Astrocyte of the hippocampus (primary cell): Measurements from ENCODE around the gene SV2B.
"Not testable (repeated sequence)": the region's sequence is repeated elsewhere in the genome, so short reads cannot be mapped to it uniquely, and the experiment has no call there.

Source experiments
- DNase-seq: peaks from one replicate; pipeline ENCODE4 v3.0.0; 2011; ENCODE audit warnings: low read depth, low spot score

Gene SV2B

GRCh38 chr15:91316126-91316525 is 216.1 kb downstream of the SV2B start:
- no peak for DNase-seq

DNA sequence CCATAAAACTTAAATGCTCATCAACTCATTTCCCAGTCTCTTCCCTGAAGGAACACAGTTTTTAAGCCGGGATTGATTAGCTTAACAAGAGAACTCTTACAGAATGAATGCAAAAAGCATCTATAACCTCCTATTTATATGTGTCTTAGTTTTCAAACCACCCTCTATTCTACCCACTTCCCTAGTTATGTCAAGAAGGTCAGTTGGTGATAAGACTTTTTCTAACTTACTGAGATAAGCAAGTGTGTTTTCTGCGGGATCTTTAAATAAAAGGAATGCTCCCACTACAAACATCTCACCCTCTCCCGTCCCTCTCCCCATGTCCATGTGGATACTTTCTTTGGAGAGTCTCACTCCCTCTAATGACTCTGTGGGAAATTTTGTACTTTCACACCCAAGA is 218.5 kb downstream of the SV2B start:
- no peak for DNase-seq

GRCh38 chr15:91318931-91319330 is 218.9 kb downstream of the SV2B start:
- no peak for DNase-seq

DNA sequence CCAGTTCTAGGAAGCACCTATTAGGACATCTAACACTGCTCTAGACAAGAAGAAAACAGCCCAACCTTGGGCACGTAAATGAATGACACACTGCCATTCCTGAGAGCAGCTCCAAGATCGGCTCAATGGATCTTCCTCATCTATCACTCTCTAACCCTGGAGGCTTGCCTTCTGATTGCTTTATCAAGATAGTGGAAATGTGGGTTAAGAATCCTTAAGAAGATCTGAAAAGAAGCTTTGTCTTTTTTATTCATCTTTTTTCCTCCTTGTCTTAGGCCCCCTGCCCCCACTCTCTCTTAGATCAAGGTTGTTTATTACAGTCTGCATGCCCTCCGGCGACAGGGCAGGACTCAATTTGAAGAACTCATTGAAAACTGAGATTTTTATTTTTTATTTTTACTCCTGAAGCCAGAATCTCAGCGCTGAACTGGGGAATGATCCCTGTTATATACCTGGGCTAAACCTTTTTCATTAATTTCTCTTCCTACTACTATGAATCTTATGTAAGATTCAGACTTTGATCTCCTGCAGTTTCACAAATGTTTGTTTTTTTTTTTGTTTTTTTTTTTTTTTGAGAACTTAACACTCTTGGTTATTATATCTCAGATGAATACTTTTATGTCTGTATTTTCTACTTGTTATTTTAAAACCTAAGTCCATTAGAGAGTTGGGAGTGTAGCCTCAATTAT is 219.5 kb downstream of the SV2B start:
- DNase-seq: no peak

- DNase-seq: no peak
These were observed 220.0 kb downstream of the SV2B start for GRCh38 chr15:91320101-91320500.

DNA sequence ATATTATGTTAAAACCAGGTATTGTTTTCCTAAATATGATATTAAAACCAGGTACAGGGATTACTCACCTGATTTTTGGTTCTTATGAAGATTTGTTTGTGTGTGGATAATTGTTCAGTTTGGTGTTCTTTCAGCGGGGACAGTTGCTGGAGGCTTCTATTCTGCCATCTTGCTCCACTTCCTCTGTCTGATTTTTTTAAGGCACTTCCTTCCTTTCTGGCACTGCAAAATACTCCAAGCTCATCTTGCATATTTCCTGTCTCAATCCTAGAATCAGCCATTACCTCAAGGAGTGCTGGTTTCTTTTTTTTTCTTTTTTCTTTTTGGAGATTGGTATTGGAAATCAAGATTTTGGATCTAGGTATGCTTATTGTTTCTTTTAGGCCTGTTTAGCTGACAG is 229.9 kb downstream of the SV2B start:
- DNase-seq: no peak

DNA sequence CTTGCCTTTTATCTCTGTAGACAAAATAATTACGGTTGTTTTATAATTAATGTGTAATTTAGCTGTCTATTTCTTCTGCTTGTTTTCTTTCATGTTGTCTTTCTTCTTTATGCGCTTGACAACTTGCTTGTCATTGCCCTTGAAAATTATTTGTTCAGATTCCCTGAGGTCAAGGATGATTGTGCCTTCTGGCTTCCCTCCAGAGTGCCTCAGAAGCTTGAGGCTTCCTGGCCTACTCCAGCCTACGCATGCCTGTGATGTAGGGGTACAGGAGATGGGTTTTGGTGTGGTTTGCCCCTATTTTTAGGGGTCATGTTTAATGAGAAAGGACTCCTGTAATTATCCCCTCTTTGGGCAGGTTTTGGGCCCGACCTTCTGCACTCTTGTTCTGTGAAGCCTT is 231.5 kb downstream of the SV2B start:
- no peak for DNase-seq

DNA sequence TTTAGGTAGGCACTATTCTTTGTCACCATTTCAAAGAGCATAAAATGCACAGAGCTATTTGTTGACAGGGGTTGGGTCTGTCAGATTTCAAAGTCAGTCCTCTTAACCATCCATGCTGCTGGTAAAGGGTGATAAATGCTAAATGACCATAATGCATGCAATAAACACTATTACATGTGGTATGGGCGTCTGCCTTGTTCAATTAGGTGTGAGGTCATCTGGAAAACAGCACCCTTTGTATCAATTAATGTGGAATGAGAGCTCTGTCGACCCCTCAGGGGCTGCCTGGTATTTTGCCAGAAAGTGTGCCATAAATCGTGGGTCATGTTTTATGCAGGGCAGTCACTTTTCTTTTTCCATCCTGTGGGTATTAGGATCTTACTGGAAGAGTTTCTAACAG is 235.6 kb downstream of the SV2B start:
- no peak for DNase-seq

DNA sequence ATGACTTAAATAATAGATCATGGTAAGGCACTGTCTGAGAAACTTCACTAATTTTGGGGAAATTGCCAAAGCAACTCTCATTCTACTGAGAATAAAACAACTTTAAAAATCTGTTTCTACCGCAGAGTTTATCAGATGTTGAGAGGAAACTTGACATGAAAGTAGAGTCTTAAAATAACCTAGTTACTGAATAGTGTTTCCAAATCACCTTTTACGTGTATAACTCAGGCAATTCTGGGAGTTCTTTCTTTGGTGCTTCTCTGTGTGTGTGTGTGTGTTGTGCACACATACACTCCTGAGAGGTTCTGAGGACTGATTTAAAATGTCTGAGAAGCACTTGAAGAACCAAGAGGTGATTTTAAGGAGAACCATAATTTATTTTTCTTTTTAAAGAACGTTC is 236.6 kb downstream of the SV2B start:
- no peak for DNase-seq

DNA sequence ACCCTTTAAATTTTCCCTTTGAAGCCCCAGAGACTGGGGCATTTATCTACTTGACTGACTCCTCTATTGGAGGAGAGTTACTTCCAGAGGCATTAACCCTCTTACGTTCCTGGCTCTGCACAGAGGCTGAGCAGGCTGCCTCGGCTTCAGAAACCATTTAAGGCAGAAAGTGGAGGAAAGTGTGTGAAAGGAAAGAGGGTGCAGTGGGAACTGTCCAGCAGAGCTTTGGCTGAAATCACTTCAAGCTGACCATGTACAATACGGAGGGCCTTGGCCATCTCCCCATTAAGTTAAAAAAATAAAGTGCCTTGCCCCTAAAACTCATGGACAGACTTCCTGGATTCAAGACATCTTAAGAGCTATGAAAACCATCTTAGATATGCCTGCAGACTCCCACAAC is 238.7 kb downstream of the SV2B start:
- DNase-seq: peak; percentile 81

DNA sequence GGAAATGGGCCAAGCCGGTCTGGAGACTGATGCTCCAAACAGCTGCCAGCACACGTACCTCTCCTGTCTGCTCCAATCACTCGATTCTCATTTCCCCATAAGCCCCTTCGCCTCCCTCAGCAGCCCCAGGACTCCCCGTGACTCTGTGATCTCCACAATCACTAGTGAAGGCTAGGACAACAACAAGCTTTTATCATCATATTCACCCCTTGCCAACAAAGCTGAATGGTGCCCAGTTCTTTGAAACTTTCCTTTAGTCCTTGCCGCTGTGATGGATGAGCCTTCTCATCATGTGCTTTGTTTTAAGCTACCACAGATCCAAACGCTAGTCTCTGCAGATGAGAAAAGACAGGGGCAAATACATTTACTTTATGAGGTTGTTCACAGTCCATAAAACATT is 242.0 kb downstream of the SV2B start:
- DNase-seq: no peak

DNA sequence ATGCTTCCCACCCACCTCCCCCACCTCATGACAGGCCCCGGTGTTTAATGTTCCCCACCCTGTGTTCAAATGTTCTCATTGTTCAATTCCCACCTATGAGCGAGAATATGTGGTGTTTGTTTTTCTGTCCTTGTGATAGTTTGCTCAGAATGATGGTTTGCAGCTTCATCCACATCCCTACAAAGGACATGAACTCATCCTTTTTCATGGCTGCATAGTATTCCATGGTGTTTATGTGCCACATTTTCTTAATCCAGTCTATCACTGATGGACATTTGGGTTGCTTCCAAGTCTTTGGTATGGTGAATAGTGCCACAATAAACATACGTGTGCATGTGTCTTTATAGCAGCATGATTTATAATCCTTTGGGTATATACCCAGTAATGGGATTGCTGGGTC is 244.9 kb downstream of the SV2B start:
- not testable (repeated sequence) for DNase-seq

DNA sequence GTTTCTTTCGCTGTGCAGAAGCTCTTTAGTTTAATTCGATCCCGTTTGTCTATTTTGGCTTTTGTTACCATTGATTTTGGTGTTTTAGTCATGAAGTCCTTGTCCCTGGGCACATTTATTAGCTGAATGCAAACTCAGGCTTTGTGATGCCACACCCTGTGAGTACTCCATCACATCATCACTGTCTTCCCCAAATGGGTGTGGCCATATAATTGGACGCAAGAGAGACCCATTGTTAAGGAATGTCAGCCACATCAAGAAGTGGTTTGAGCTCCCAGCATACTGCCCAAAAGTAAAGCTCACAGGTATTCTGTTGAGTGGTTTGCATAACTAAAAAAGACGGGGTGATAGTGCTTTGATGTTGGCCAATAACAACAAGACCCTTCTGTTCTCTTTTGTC is 245.7 kb downstream of the SV2B start:
- no peak for DNase-seq

GRCh38 chr15:91346259-91346658 is 246.2 kb downstream of the SV2B start:
- no peak for DNase-seq

- DNase-seq: peak; percentile 16
These were observed 248.9 kb downstream of the SV2B start for GRCh38 chr15:91348752-91349500.
